ENCODE measurements around the gene FMN1. TPM values are rescaled to one million over a fixed set of nuclear protein-coding genes. Genes with fewer than 3 reads are reported as not detected.

FMN1 gene
- total RNA-seq, 1 experiment from 2014 or later, result 2.4 TPM

DNA sequence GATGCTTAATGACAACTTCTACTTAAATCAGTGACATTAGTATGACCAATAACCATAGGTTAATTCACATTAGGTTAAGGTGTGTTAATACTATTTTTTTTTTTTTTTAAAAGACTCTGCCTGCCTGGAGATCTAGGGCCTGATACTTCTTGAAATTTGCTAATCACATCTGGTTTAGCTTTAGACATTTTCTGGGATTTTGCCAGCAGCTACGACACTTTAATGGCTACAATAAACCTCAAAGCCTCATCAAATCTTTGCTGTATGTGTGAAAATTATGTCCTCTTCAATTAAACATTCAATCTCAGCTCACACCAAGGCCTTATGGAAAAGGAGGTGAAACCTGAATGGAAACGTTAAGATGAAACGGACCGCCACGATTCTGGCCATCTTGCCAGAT is 308.8 kb downstream of the FMN1 start:
- Histone ChIP-seq H2AFZ (ENCODE audit: low read length) (no peak overlapping the region), H3K9me2 (replicated peaks; ENCODE audit: low read length) (no peaks in the 10 kb centered on the region), H3K9ac (ENCODE audit: low read length) (no peak overlapping the region), H3K4me1 (ENCODE audit: insufficient read depth, low read length) (no peaks in the 10 kb centered on the region), H3K36me3 (ENCODE audit: low read depth, low read length) (no peaks in the 10 kb centered on the region), H3F3A (ENCODE audit: low read length, unreplicated experiment) (no peaks in the 10 kb centered on the region), H3K9me3 (ENCODE audit: low read length) (no peaks in the 10 kb centered on the region), H3K27ac (ENCODE audit: low read length) (no peak overlapping the region), H3K4me3 (ENCODE audit: low read length) (no peak overlapping the region), H3K79me2 (ENCODE audit: low read length) (no peaks in the 10 kb centered on the region), H3K4me2 (ENCODE audit: low read length) (no peak overlapping the region), H4K20me1 (ENCODE audit: low read length) (no peaks in the 10 kb centered on the region), H3K27me3 (ENCODE audit: low read length) (no peaks in the 10 kb centered on the region)
- intact Hi-C loops (cut with micrococcal nuclease), result no loop called here
- POLR2A ChIA-PET (ENCODE audit: unreplicated experiment), result no interaction called here
- CTCF ChIA-PET, result no interaction called here
- DNase-seq, result no peak
- BruUV-seq (replicated peaks), result no TSS peak
- no peak for ATAC-seq
- TF ChIP-seq EZH2phosphoT487 (IDR thresholded peaks at IDR 0.05; ENCODE audit: borderline replicate concordance, low read length), result no peak
- TF ChIP-seq, protein P1, sequence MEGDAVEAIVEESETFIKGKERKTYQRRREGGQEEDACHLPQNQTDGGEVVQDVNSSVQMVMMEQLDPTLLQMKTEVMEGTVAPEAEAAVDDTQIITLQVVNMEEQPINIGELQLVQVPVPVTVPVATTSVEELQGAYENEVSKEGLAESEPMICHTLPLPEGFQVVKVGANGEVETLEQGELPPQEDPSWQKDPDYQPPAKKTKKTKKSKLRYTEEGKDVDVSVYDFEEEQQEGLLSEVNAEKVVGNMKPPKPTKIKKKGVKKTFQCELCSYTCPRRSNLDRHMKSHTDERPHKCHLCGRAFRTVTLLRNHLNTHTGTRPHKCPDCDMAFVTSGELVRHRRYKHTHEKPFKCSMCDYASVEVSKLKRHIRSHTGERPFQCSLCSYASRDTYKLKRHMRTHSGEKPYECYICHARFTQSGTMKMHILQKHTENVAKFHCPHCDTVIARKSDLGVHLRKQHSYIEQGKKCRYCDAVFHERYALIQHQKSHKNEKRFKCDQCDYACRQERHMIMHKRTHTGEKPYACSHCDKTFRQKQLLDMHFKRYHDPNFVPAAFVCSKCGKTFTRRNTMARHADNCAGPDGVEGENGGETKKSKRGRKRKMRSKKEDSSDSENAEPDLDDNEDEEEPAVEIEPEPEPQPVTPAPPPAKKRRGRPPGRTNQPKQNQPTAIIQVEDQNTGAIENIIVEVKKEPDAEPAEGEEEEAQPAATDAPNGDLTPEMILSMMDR (conservative IDR thresholded peaks at IDR 0.05; ENCODE audit: low read depth, low read length), result no peak
- no peak for TF ChIP-seq EZH2 (IDR thresholded peaks at IDR 0.05; ENCODE audit: low read length, unreplicated experiment)

DNA sequence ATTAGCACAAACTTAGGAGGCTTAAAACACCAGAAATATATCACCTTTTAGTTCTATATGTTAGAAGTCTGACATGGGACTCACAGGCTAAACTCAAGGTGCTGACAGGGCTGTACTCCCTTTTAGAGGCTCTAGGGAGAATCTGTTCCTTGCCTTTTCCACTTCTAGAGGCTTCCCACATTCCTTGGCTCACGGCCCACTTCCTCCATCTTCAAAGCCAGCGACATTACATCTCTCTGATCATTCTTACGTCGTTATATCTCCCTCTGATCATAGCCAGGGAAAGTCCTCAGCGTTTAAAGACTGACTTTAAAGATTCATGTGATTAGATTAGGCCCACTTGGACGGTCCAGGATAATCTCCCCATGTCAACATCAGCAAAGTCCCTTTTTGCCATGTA is 310.4 kb downstream of the FMN1 start:
- Histone ChIP-seq H2AFZ (ENCODE audit: low read length) (no peak overlapping the region), H3K36me3 (ENCODE audit: low read depth, low read length) (no peaks in the 10 kb centered on the region)
- ATAC-seq, result no peak

DNA sequence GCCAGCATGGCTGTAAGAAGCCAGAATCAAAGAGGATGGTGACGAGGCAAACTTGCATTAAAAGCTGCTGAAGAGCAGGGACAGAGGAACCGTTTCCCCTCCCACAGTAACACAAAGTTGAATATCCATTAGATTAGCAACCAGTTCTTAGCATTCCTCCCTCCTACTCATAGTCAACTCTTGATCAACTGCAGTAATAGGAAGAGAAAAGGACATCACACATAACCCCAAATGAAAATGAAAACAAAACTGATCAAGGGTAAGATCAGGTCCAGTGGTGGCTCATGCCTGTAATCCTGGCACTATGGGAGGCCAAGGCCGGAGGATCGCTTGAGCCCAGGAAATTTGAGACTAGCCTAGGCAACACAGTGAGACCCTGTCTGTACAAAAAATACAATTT is 311.6 kb downstream of the FMN1 start:
- Histone ChIP-seq H3F3A (ENCODE audit: low read length, unreplicated experiment) (no peaks in the 10 kb centered on the region), H2AFZ (ENCODE audit: low read length) (no peak overlapping the region), H3K4me1 (ENCODE audit: insufficient read depth, low read length) (peaks cover 11% of the 10 kb centered on the region), H3K27ac (ENCODE audit: low read length) (no peak overlapping the region), H3K36me3 (ENCODE audit: low read depth, low read length) (no peaks in the 10 kb centered on the region), H3K9ac (ENCODE audit: low read length) (no peak overlapping the region), H4K20me1 (ENCODE audit: low read length) (no peaks in the 10 kb centered on the region), H3K4me3 (ENCODE audit: low read length) (no peak overlapping the region), H3K9me3 (ENCODE audit: low read length) (no peaks in the 10 kb centered on the region), H3K9me2 (replicated peaks; ENCODE audit: low read length) (no peaks in the 10 kb centered on the region), H3K4me2 (ENCODE audit: low read length) (no peak overlapping the region), H3K79me2 (ENCODE audit: low read length) (no peaks in the 10 kb centered on the region), H3K27me3 (ENCODE audit: low read length) (no peaks in the 10 kb centered on the region)
- CTCF ChIA-PET, result interaction anchor here (0.6 kb wide), 1 partner anchor 39 kb away, joined by 11 read pairs; no protein-coding TSS in a partner anchor
- no peak for ATAC-seq
- POLR2A ChIA-PET (ENCODE audit: unreplicated experiment), result no interaction called here
- no peak for DNase-seq
- intact Hi-C loops (cut with micrococcal nuclease), result no loop called here
- TF ChIP-seq EZH2 (IDR thresholded peaks at IDR 0.05; ENCODE audit: low read length, unreplicated experiment), result no peak
- TF ChIP-seq EZH2phosphoT487 (IDR thresholded peaks at IDR 0.05; ENCODE audit: borderline replicate concordance, low read length), result no peak
- TF ChIP-seq, protein P1 (conservative IDR thresholded peaks at IDR 0.05; ENCODE audit: low read depth, low read length), result no peak
- BruUV-seq (replicated peaks), result no TSS peak

More for the DNA sequence above, 310.4 kb downstream of the FMN1 start:
- no peaks in the 10 kb centered on the region for H3K9me3 ChIP-seq (ENCODE audit: low read length)
- H3K9me2 ChIP-seq (replicated peaks; ENCODE audit: low read length), result no peaks in the 10 kb centered on the region
- no peak overlapping the region for H3K4me3 ChIP-seq (ENCODE audit: low read length)
- BruUV-seq (replicated peaks), result no TSS peak
- TF ChIP-seq, protein P1 (conservative IDR thresholded peaks at IDR 0.05; ENCODE audit: low read depth, low read length), result no peak
- TF ChIP-seq EZH2 (IDR thresholded peaks at IDR 0.05; ENCODE audit: low read length, unreplicated experiment), result no peak
- TF ChIP-seq EZH2phosphoT487 (IDR thresholded peaks at IDR 0.05; ENCODE audit: borderline replicate concordance, low read length), result no peak
- no peak overlapping the region for H3K9ac ChIP-seq (ENCODE audit: low read length)
- DNase-seq, result no peak
- H3K27ac ChIP-seq (ENCODE audit: low read length), result no peak overlapping the region
- CTCF ChIA-PET, result no interaction called here
- H3K79me2 ChIP-seq (ENCODE audit: low read length), result no peaks in the 10 kb centered on the region
- no peaks in the 10 kb centered on the region for H3F3A ChIP-seq (ENCODE audit: low read length, unreplicated experiment)
- no peaks in the 10 kb centered on the region for H3K27me3 ChIP-seq (ENCODE audit: low read length)
- no peak overlapping the region for H3K4me2 ChIP-seq (ENCODE audit: low read length)
- H3K4me1 ChIP-seq (ENCODE audit: insufficient read depth, low read length), result no peaks in the 10 kb centered on the region
- POLR2A ChIA-PET (ENCODE audit: unreplicated experiment), result no interaction called here
- intact Hi-C loops (cut with micrococcal nuclease), result no loop called here
- no peaks in the 10 kb centered on the region for H4K20me1 ChIP-seq (ENCODE audit: low read length)

Measured in PC-3 (cell line).